Kidney (tissue), 14 donors: Measurements from ENCODE around the gene CHSY3. TPM values are rescaled to one million over a fixed set of nuclear protein-coding genes. Genes with fewer than 3 reads are reported as not detected.

Experiments used
- DNase-seq, 5 donors: peaks; one replicate each; pipeline ENCODE4 v3.0.0-alpha.2; 2013 to 2020
- FAIRE-seq: peaks from 2 replicates; lab custom pipeline; 2012; peaks lifted over from hg19 to GRCh38; lab: Jason Lieb, UNC
- H3K27ac ChIP-seq, 2 donors: one replicate each; pipeline ENCODE4 v1.7.0; 2013; ENCODE audit warnings: low read depth in 2 of 2, low read length in 2 of 2, inconsistent platforms in 1 of 2
- H3K27me3 ChIP-seq: one replicate; pipeline ENCODE4 v1.7.1; 2013; ENCODE audit warnings: low read length, inconsistent platforms; ENCODE audit not compliant: control insufficient read depth, insufficient read depth
- H3K36me3 ChIP-seq, 3 donors: one replicate each; pipeline versions ENCODE4 v1.7.0 to v1.7.1; 2013; ENCODE audit warnings: low read length in 3 of 3, control low read depth in 1 of 3, inconsistent platforms in 1 of 3; ENCODE audit not compliant: insufficient read depth in 3 of 3, control insufficient read depth in 2 of 3
- H3K4me1 ChIP-seq, 3 donors: one replicate each; pipeline versions ENCODE4 v1.7.0 to v1.7.1; 2013; ENCODE audit warnings: low read length in 3 of 3, inconsistent platforms in 1 of 3, low read depth in 1 of 3; ENCODE audit not compliant: control insufficient read depth in 2 of 3, insufficient read depth in 2 of 3
- H3K4me3 ChIP-seq, 3 donors: one replicate each; pipeline versions ENCODE4 v1.7.0 to v1.8.1; 2013; ENCODE audit warnings: low read length in 3 of 3, control low read depth in 1 of 3, inconsistent platforms in 1 of 3
- H3K9ac ChIP-seq, 3 donors: one replicate each; pipeline versions ENCODE4 v1.7.0 to v1.7.1; 2013; ENCODE audit warnings: low read length in 3 of 3, control low read depth in 1 of 3, inconsistent platforms in 1 of 3
- H3K9me3 ChIP-seq, 3 donors: one replicate each; pipeline versions ENCODE4 v1.7.0 to v1.7.1; 2013; ENCODE audit warnings: low read length in 3 of 3, control low read depth in 1 of 3, inconsistent platforms in 1 of 3; ENCODE audit not compliant: control insufficient read depth in 2 of 3, insufficient read depth in 1 of 3
- CTCF ChIP-seq: IDR thresholded peaks from 3 replicates; pipeline ENCODE4 v1.5.1; 2012; ENCODE audit warnings: mild to moderate bottlenecking, moderate library complexity, borderline replicate concordance; ENCODE audit not compliant: insufficient read depth; ENCODE audit errors: extremely low read depth
- intact Hi-C: fragments of 100-400 bp; cut with DNase I; formaldehyde crosslinking; loops from one replicate; pipeline ENCODE4 v1.11.1; 2022
- polyA plus RNA-seq: library from polyadenylated mRNA; stranded (reverse); fragments of 350-450 nt; fragmentation: Illumina TruSeq; extraction: RNeasy Lipid Tissue Mini Kit (QIAGEN cat#74804); gene quantifications from one replicate; pipeline ENCODE4 v1.2.3, GENCODE V29; 2014; ENCODE audit warnings: low read depth, low replicate concordance; ENCODE audit not compliant: insufficient read depth
- total RNA-seq: library from RNA; stranded (reverse); fragmentation: NEBNext Ultra II Directional; extraction: Animal tissue kit (Norgen Biotek cat#: 25700); gene quantifications from one replicate; pipeline ENCODE4 v1.2.1, GENCODE V29; 2021
- donor health status: control.
- donor health status: control.
- donor health status: control.
- donor health status: control.
- donor health status: control.
- donor health status: DM: yes; HTN: yes; CAD: no.
- donor health status: Normal renal cell carcinoma (clear cell type).

CHSY3 gene
- total and polyA plus RNA-seq, 2 donors from 2014 or later = 0.13 to 3.0 TPM

- Histone ChIP-seq H3K36me3 (no peaks in the 10 kb centered on the region), H3K9me3 (no peaks in the 10 kb centered on the region), H3K4me3 (no peak overlapping the region), H3K9ac (no peak overlapping the region), H3K27ac (no peak overlapping the region), H3K27me3 (no peaks in the 10 kb centered on the region), H3K4me1 (no peaks in the 10 kb centered on the region)
- intact Hi-C loops = no loop called here
- FAIRE-seq = no peak
- DNase-seq = peak in 2 of 5 donors; percentile 2 to 37
- TF ChIP-seq CTCF = no peak
These were observed 294.7 kb downstream of the CHSY3 start for GRCh38 chr5:130198927-130199326.

GRCh38 chr5:130206686-130207085 lies 302.4 kb downstream of the CHSY3 start:
- H3K4me3 ChIP-seq = no peak overlapping the region
- H3K27ac ChIP-seq = no peak overlapping the region
- DNase-seq (no peak), FAIRE-seq (no peak)
- intact Hi-C loops = no loop called here
- TF ChIP-seq CTCF = no peak
- H3K9me3 ChIP-seq = no peaks in the 10 kb centered on the region
- no peaks in the 10 kb centered on the region for H3K4me1 ChIP-seq
- no peak overlapping the region for H3K9ac ChIP-seq
- H3K27me3 ChIP-seq = no peaks in the 10 kb centered on the region
- no peaks in the 10 kb centered on the region for H3K36me3 ChIP-seq

- Histone ChIP-seq H3K27me3 (no peaks in the 10 kb centered on the region), H3K4me3 (no peak overlapping the region), H3K4me1 (no peaks in the 10 kb centered on the region), H3K9me3 (no peaks in the 10 kb centered on the region), H3K9ac (no peak overlapping the region), H3K36me3 (no peaks in the 10 kb centered on the region), H3K27ac (no peak overlapping the region)
- TF ChIP-seq CTCF = no peak
- intact Hi-C loops = no loop called here
- FAIRE-seq (no peak), DNase-seq (no peak)
These were observed 309.3 kb downstream of the CHSY3 start for GRCh38 chr5:130213607-130214006.

GRCh38 chr5:130216286-130216685 lies 312.0 kb downstream of the CHSY3 start:
- intact Hi-C loops = no loop called here
- no peak for DNase-seq

More at GRCh38 chr5:130216286-130216685, 312.0 kb downstream of the CHSY3 start:
- Histone ChIP-seq H3K4me3 (no peak overlapping the region), H3K27ac (no peak overlapping the region), H3K9me3 (no peaks in the 10 kb centered on the region), H3K36me3 (no peaks in the 10 kb centered on the region), H3K9ac (no peak overlapping the region), H3K4me1 (no peaks in the 10 kb centered on the region), H3K27me3 (no peaks in the 10 kb centered on the region)
- TF ChIP-seq CTCF = no peak
- FAIRE-seq = no peak
